ENCODE results near the gene TUT1.
A peak's percentile ranks its signal among the peaks of the same experiment; 100 is the strongest.
"Not testable (repeated sequence)": the region's sequence is repeated elsewhere in the genome, so short reads cannot be mapped to it uniquely, and the experiment has no call there.

TUT1 gene, protein sequence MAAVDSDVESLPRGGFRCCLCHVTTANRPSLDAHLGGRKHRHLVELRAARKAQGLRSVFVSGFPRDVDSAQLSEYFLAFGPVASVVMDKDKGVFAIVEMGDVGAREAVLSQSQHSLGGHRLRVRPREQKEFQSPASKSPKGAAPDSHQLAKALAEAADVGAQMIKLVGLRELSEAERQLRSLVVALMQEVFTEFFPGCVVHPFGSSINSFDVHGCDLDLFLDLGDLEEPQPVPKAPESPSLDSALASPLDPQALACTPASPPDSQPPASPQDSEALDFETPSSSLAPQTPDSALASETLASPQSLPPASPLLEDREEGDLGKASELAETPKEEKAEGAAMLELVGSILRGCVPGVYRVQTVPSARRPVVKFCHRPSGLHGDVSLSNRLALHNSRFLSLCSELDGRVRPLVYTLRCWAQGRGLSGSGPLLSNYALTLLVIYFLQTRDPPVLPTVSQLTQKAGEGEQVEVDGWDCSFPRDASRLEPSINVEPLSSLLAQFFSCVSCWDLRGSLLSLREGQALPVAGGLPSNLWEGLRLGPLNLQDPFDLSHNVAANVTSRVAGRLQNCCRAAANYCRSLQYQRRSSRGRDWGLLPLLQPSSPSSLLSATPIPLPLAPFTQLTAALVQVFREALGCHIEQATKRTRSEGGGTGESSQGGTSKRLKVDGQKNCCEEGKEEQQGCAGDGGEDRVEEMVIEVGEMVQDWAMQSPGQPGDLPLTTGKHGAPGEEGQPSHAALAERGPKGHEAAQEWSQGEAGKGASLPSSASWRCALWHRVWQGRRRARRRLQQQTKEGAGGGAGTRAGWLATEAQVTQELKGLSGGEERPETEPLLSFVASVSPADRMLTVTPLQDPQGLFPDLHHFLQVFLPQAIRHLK

DNA sequence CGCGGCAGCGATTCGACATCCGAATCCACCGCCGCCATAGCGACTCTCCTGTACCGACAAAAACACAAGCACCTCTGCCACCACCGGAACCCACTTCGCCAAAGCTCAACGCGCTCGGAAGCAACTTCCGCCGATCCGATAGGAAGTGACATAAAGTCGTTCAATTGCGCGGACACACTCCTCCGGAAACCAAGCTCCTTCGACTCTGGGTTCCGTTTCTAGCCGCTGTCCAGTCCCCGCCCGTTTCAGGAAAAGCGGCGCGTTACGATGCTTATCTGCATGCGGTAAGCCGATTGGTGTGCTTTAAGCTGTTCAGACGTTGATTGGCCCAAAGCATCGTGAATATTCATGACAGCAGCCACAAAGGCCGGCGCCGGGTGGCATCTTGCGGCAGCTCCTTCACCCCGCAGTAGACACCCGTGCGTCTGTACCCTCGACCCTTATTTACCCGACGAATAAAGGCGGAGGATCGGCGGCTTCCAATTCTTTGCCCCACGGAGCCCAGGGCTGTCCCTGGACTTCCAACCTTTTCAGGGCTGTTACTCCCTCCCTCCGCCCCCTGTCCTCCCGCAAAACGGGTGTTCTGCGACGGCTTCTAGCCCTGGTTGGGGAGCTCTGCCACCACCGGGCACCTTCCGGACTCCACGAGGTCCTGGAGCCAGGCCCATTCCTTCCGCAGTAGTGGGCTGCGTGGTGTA, at the start of gene TUT1:
TUT1 (minus strand) TSS at position 76 of the 698 bp plus-strand sequence; CDS start at position 38, 38 bp downstream.
- FAIRE-seq: peak; percentile 95

DNA sequence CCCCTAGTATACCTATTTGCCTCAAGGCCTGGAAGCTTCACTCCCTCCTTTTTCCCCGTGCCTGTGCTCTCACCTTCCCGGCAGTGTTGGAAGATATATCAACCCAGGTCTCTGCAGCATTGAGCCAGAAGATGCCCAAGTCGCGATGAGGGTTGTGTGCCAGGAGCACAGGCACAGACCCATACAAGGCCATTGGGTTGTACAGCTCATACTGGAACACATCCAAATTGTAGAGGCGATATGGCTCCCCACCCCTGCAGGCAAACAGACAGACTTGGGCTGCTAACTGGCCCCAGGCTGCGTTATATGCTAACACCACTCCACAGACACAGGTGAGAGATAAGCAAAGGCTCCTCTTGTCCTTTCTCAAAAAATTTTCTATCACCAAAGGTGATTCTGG, 41.2 kb upstream of the TUT1 start:
- FAIRE-seq: no peak

DNA sequence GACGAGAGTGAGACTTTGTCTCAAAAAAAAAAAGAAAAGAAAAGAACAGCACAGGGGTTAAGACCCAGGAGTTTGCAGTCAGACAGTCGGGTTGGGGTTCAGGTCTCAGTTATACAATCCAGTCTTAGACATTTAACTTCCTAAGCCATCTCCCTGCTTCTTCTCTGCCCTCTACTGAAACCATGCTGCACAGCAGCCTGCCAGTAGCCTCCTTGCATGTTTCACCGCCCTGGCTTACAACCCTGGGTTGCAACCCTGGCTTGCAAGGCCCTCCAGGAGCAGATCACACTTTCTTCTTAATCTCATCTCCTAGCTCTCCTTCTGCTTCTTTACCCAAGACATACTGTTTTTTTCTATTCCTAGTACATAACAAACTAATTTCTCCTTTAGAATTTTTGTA, 36.4 kb upstream of the TUT1 start:
- no peak for FAIRE-seq

DNA sequence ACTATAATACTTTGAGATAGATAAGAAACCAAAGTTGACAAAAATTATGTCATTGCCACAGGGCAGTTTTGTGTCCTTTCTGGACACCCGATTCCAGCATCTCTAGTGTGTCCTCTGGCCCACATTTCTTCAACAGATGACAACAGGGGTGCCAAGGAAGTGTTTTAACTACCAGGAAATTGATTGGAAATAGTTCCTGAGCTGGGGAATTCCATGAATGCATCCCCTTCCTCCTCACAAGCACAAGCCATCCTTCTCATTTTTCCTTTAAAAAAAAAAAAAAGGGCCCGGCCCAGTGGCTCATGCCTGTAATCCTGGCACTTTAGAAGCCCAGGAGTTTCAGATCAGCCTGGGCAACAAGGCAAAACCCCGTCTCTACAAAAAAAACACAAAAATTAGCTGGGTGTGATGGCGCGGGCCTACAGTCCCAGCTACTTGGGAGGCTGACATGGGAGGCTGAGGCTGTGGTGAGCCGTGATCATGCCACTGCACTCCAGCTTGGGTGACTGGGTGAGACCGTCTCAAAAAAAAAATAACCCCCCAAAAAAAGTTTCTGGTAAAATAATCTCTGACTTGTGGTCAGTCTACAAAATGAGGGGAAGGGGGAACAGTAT, 31.3 kb upstream of the TUT1 start:
- FAIRE-seq: no peak

DNA sequence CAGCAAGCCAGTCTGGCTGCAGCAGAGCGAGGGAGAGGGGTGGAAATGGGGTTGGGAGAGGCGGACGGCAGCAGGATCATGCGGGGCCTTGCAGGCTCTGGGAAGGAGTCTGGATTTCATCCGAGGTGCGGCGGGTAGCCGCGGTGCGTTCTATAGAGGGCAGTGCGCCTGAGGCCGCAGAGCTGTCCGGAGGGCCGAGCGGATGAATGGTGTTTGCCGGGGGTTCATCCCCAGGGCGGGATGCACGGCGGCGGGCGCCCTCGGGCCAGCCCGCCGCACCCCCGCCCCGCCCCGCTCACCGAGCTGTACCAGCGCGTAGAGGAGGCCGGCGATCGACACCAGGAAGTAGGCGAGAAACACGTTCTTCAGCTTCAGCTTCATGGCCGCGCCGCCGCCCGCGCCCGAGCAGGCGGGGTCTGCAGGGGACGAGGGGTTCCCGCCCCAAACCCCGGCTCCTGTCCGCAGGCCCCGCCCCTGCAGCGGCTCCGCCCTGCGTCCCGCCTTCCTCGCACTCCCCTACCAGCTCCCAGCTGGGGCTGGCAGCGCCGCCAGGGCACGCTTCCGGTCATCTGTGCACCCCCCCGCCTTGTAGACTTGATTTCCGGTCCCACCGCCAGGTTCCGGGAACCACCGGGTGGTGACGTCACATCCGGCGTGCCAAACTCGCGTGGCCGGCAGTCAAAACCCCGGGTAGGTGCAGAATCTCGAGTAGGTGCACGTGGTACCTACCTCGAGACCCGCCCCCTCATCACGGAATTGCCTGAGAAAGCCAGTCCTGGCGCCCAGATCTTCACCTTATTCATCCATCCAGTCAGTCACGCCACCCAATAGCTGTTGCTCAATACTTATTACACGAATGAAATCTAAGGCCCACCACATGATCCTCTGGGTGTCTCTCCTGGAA, 30.5 kb upstream of the TUT1 start, which contains the start of gene B3GAT3:
B3GAT3 (minus strand) TSS at position 420 of the 904 bp plus-strand sequence; CDS start at position 381, 39 bp downstream.
- FAIRE-seq: no peak

DNA sequence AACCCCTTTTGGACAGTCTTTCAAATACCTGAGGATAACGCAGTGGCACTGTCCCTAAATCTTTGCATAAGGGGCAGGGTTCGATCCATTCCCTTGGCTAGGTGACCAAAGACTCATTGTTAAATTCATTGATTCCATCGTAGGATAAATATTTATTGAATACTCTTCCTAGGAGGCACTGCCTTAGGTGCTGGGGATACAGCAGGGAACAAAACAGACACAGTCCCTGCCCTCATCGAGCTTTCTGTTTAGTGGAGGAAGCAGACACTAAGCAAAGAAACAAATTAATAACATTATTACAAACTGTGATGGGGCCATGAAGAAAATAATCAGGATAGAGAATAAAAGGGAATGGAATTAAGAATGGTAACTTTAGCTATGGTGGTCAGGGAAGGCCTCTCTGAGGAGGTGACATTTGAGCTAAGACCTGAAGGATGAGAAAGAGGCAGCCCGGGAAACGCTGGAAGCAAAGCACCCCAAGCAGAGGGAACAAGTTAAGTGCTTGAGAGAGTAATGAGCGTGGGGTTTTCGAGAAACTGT, 29.8 kb upstream of the TUT1 start:
- no peak for FAIRE-seq

DNA sequence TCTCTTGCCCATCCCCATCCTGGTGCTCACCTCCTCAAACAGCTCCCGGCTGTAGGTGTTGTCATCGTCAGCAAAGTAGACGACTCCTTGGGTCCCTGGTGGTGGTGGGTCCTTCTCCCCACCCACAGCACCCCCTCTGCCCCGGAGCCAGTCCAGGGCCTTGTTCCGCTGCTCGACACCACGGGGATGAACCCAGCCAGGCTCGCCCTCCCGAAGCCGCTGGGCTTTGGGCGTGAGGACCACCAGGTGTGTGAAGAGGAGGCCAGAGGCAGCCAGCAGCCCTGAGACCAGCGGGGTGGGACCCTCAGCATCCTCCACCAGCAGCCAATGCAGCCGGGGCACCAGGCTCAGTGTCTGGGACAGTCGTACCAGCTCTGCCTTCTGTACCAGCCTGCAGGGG, 25.6 kb upstream of the TUT1 start:
- not testable (repeated sequence) for FAIRE-seq

DNA sequence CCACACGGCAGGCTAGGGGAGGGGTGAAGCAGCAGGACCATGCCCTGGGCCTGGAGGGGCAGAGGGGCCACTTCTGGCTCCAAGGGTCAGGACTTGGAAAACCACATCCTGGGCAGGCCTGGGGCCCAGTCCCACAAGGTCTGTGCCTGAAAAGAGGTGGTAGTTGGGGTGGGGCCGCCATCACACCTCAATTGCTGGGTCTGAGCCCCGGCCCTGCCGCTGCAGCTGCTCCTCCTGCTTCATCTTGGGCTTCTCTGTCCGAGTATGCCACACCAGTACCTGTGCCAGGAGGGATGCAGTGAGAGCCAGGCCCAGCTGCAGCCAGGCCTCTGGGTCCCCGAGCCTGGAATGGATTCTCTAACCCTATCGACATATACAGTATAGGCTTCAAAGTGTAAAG, 24.2 kb upstream of the TUT1 start:
- FAIRE-seq: no peak

DNA sequence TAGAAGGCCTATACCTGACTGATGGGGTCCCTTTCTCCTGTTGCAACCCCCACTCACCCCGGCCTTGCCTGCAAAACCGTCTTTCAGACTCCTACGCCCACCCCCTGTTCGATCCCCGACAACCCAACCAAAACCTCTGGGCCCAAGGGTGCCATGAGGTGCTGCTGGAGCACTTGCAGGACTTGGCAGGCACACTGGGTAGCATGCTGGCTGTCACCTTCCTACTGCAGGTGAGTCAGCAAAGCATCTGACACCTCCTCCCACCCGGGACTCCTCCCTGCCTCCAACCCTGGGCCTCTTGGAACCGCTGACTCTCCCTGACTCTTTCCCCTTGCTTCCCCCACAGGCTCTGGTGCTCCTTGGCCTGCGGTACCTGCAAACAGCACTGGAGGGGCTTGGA, 23.0 kb upstream of the TUT1 start:
- FAIRE-seq: no peak

DNA sequence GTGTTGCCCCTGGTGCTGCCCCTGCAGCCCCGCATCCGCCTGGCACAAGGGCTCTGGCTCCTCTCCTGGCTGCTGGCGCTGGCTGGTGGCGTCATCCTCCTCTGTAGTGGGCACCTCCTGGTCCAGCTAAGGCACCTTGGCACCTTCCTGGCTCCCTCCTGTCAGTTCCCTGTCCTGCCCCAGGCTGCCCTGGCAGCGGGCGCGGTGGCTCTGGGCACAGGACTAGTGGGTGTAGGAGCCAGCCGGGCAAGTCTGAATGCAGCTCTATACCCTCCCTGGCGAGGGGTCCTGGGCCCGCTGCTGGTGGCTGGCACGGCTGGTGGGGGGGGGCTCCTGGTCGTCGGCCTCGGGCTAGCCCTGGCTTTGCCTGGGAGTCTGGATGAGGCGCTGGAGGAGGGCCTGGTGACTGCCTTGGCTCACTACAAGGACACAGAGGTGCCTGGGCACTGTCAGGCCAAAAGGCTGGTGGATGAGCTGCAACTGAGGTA, 22.0 kb upstream of the TUT1 start:
- no peak for FAIRE-seq

DNA sequence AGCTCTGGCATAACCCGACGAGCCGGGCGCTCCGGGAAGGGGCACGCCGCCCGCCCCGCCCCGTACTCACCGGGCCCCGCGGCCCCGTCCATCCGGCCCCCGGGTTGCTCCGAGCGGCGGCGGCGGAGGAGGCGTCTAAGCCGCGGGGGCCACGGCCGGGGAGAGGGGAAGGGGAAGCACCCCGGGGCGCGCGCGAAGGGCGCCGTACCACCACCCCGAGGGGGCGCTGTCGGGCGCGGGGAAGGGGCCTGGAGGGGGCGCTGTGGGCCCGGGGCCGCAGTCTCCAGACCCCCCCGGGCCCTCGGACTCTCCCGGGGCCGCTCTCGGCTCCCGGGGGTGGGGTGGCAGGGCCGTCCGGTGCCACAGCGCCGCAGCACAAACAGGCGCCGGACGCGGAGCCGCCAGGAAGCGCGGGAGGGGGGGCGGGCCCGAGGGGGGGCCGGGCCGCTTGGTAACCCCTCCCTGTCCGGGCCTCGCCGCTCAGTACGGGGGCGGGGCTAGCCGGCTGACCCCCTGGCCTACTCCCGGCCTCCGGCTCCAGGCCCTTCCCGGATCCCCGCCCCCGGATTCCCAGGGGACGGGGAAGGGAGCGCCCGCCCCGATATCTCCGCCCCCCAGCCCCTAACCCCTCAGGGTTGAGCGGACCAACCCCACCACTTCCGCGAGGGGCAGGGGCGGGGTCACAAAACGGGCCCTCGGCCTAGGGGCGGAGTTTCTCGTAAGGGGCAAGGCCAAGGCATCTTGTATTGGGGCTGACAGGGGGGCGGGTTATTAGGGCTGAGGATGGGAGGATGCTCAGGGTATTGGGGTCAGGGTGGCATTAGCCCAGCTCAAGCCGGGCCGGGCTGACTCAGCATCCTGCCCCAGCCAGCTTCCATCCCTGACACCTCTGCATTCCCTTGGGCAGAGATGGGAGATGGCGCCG, 21.3 kb upstream of the TUT1 start, which contains the start of the genes EML3 and ROM1:
EML3 (minus strand) TSS at position 410 of the 925 bp plus-strand sequence; CDS start at position 92, 318 bp downstream.
ROM1 (plus strand) TSS at position 892 of the 925 bp plus-strand sequence; CDS start at position 917, 25 bp downstream.
- no peak for FAIRE-seq

DNA sequence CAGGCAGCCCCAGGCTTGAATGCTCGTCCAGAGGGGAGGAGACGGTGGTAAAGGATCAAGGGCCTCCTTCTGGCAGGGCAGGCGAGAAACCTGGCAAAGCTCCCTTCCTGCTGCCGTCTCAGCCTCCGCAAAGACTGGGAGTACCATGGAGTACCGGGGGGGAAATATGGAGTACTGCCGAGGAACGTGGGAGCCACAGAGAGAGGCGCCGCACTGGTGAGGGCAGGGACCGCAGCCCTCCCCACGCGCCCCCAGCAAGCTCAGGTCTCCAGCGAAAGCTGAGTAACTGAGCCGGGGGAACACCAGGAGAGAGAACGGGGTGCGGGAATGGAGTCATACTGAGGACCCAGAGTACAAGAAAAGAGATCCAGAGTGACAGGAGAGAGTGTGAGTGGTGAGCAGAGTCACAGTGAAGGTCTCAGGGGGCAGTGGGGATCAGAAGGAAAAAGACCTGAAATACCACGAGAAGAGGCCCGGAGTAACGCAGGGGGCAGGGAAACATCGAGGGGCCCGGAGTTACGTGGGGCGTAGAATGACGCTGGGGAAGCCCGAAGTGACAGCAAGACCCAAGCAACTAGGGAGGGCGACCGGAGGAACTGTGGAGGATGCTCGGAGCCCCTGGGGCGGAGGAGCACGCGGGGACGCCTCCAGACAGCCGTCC, 20.5 kb upstream of the TUT1 start:
- no peak for FAIRE-seq

DNA sequence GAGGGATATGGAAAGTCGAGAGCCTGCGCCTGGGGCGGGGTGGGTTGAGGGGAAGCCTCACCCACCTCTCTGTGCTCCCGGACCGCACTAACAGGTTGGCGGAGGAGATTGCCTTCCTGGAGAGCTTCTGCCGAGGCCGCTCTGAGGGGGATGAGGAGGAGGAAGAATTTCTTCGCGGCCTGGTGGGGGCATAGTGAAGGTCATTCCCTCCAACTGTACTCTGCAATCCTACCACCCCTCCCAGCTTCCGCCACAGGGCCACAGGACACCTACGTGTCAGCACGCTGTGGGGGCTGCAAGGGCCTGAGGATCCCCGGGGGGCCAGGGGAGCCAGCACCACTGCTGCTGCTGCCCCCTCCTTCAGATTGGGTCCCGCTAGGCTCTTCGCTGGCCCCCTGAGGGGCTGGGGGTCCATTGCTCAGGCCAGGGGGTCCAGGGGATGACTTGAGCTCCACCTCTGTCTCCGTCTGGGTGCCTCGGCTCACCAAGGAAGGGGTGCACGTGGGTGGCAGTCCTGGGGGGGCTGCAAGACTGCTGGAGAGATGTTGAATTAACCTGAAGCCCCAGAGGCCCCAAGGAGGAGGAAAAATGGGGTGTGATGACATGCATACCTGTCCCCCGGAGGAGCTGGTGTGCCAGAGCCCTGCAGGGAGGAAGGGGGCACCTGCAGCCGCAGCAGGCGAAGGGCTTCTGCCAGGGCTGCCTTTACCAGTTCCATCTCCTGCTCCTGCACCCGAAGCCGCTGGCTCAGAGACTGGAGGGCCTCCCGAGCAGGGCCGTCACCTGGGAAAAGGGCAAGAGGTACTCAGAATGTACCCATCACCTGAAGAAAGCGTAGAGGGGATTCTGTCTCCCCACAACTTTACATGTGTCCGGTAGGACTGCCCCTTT, 19.7 kb upstream of the TUT1 start:
- FAIRE-seq: no peak

DNA sequence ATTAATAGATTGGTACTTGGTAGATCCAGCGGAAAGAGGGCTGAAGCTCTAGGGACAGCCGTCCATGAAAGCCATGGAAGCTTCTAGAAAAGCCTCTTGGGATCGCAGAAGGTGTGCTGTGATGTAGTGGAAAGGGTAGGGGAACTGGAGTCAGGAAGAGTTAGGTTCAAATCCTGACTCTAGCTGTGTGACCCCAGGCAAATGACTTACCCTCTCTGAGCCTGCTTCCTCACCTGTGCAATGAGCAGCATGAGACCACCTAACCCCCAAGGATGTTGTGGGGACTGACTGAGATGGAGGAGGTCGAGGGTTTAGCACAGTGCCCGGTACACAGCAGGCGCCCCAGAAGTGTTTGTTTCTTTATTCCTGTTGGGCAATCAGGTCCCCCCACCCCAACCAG, 19.1 kb upstream of the TUT1 start:
- FAIRE-seq: no peak

DNA sequence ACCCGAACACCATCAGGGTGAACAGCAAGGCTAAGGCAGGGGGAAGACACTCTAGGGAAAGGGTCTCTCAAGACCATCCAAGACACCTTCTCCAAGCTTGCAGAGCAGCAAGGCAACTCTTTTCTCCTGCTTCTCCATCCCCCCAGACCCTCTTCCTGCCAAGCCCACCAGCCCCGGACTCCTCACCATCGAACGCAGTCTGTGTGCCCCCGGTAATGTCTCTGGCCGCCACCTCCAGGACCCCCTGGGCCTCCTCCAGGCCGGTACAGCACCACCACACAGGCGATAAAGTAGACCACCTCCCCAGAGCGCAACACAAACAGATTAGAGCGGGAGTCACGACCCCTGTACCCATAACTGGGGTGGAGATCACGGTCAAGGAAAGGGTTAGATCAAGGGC, 17.5 kb upstream of the TUT1 start:
- no peak for FAIRE-seq

DNA sequence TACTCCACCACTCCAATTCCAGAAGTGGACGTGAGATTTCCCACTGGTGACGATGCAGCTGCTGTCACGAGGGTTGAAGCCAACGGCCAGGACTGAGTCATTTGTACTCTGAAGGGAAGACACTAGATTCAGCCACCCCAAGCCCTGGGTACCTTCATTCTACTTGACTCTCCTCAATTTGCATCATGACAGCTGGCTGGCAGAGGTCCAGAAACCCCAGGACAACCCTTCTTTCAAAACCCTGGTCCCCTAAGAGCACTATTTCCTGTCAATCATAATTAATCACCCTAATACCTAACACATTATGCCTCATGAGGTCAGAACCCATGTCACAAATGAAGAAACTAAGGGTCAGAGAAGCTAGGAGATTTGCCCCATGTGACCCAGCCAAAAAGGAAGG, 16.4 kb upstream of the TUT1 start:
- FAIRE-seq: no peak

DNA sequence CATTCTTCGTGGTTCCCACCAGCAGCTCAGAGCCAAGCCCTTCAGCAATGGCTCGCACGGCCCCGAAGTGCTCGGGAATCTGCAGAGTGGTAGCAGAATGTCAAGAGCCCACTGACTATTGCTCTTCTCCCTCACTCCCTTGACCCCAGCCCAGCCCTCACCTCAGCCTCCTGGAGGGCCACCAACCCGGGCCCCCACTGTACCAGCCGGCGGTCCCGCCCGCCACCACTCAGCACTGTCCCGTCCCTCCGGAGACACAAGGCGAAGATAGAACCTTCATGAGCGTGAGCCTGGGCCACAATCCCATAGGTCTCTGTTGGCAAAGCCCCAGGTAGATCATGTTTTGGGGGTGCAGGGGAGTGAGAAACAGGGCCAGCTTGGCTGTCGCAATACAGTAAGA, 14.6 kb upstream of the TUT1 start:
- no peak for FAIRE-seq

DNA sequence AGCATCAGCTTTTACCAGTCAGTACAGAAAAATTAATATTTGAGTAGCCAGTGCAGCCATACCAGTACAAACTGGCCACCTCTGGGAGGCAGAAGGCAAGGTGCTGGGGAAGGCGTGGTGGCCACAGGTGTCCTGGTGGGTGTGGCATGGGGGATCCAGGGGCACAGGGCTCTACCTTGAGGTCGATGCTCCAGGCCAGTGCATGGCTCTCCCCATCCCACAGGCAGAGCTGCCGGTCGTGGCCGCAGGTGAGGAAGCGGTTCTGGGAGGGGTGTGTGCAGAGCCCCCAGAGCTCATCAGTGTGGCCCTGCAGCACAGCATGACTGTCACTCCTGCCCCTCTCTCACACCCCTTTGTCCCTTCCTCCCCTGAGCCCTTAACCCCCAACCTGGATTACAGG, 14.1 kb upstream of the TUT1 start:
- FAIRE-seq: no peak
